ENCODE data around the gene SULT6B1.
A peak's percentile ranks its signal among the peaks of the same experiment; 100 is the strongest.
"Not testable (repeated sequence)": the region's sequence is repeated elsewhere in the genome, so short reads cannot be mapped to it uniquely, and the experiment has no call there.

The SULT6B1 gene, protein sequence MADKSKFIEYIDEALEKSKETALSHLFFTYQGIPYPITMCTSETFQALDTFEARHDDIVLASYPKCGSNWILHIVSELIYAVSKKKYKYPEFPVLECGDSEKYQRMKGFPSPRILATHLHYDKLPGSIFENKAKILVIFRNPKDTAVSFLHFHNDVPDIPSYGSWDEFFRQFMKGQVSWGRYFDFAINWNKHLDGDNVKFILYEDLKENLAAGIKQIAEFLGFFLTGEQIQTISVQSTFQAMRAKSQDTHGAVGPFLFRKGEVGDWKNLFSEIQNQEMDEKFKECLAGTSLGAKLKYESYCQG

DNA sequence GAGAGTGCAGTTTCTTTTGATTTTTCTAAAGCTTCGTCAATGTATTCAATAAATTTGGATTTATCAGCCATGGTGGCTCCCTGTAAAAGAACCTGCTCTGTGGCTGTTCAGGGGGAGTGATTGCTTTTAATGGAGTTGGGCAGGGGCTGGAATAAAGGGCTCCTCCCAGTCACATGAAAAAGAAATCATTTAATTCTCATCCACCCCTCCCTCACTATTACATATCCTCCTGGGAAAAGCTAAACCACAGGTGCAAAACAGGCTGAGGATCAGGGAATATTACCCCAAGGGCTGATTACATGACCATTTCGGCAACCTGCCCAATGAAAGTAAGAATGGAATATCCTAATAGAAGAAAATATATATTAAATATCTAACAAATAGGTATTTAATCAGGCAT is at the start of gene SULT6B1:
TSS of gene SULT6B1 (minus strand) at position 101 of the 400 bp plus-strand sequence. CDS start at position 71, 30 bp downstream.
- TF ChIP-seq, protein P1, sequence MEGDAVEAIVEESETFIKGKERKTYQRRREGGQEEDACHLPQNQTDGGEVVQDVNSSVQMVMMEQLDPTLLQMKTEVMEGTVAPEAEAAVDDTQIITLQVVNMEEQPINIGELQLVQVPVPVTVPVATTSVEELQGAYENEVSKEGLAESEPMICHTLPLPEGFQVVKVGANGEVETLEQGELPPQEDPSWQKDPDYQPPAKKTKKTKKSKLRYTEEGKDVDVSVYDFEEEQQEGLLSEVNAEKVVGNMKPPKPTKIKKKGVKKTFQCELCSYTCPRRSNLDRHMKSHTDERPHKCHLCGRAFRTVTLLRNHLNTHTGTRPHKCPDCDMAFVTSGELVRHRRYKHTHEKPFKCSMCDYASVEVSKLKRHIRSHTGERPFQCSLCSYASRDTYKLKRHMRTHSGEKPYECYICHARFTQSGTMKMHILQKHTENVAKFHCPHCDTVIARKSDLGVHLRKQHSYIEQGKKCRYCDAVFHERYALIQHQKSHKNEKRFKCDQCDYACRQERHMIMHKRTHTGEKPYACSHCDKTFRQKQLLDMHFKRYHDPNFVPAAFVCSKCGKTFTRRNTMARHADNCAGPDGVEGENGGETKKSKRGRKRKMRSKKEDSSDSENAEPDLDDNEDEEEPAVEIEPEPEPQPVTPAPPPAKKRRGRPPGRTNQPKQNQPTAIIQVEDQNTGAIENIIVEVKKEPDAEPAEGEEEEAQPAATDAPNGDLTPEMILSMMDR (IDR thresholded peaks at IDR 0.05; ENCODE audit: low read depth, low read length, missing control alignments), result no peak
- H3K4me3 ChIP-seq (replicated peaks; ENCODE audit: low read depth, low read length), result no peak within 1 kb of the TSS
- no peak for DNase-seq (ENCODE audit: extremely low read depth, low read depth)

DNA sequence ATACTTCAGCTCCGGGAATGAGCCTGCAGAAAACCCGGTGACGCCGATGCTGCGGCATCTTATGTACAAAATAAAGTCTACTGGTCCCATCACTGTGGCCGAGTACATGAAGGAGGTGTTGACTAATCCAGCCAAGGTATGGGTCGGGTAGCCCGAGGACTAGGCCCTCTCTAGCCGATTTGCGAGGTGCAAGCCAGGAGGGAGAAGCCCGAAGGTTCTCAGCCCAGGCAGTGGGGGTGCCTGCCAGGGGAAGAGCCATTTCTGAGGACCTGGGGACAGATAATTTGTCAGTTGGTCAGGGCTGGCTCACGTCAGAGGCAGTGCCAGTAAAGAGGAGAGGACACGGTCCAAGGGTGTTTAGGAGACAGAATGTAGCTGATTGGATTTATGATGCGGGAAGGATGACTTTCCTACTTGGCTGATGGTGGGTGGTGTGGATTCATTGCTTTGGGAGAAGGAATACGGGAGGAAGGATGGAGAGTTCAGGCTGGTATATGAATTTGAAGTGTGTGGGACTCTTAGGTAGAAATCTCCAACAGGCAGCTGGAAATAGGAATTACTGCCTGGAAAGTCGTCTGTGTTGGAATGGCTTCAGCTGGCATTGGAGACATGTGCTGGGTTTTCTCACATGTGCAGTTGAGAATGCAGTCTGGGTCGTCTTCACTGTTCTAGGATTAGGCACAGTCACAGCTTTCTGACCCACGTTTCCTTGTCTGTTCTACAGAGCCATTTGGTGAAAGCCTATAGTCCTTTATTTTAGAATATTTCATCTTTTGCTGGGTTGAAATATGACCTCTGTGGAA is 43.9 kb upstream of the SULT6B1 start:
- DNase-seq (ENCODE audit: extremely low read depth, low read depth), result no peak
- TF ChIP-seq, protein P1 (IDR thresholded peaks at IDR 0.05; ENCODE audit: low read depth, low read length, missing control alignments), result no peak
- peak overlapping the region; percentile 96 for H3K4me3 ChIP-seq (replicated peaks; ENCODE audit: low read depth, low read length)

DNA sequence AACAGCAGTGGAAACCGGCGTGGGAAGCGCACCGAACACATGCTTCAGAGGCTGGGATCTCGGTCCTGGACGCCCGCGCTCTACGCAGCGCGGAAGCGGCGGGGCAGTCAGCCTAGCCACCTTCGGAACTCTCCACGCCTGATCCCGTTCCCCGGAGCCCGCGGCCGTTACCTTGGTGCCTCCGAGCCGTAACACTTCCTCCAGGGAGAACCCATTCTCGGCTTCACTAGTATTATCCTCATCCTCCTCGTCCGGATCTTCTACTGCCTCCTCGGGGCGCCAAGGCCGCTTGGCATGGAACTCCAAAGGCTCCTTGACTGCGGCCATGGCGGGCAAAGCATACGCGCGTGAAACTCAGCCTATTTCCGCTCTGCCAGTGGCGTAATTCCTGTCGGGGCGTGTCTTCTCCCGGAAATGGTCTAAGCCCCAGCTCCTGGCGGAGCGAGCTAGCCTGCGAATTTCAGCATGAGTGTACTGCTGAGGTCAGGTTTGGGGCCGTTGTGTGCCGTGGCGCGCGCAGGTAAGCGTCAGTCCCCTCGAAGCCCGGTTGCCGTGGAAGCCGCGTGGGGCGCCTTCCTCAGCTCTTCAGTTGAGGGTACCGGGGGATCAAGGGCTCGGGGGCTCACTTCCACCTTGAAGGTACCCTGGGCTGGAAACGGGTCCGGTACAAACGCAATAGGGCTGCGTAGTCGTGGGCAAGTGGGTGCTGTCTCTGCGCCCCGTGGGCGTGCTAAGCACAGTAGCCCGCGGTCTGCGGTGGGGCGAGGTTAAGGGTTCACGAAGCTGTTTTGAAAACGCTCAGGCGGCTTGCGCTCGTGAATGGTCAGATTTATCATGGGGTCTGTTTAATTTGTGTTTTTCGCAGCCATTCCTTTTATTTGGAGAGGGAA is 43.0 kb upstream of the SULT6B1 start, which contains the start of the genes CEBPZ and NDUFAF7:
TSS of gene CEBPZ (minus strand) at position 356 of the 890 bp plus-strand sequence. CDS start at position 327, 29 bp downstream.
TSS of gene NDUFAF7 (plus strand) at position 418 of the 890 bp plus-strand sequence. CDS start at position 466, 48 bp downstream.
- DNase-seq (ENCODE audit: extremely low read depth, low read depth), result peak; percentile 81
- peak within 1 kb of the TSS; percentile 96 for H3K4me3 ChIP-seq (replicated peaks; ENCODE audit: low read depth, low read length)

DNA sequence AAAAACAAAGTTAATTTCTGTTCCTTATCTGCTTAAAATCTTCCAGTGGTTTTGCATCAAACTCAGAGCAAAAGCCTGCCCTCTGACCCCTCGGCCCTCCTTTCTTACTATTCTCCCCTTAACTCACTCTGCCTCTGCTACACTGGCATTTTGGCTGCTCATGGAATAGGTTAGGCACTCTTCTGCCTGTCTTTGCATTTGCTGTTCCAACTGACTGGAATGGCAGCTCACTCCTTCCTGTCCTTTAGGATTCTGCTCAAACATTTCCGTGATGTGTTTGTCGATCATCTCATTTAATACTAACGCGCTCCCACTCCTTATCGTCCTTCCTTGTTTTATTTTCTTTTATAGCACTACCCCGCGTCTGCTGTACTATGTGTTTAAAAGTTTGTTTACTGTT is 42.1 kb upstream of the SULT6B1 start:
- H3K4me3 ChIP-seq (replicated peaks; ENCODE audit: low read depth, low read length), result peak overlapping the region; percentile 96
- DNase-seq (ENCODE audit: extremely low read depth, low read depth), result no peak
- TF ChIP-seq, protein P1 (IDR thresholded peaks at IDR 0.05; ENCODE audit: low read depth, low read length, missing control alignments), result no peak

More for the DNA sequence above, 43.0 kb upstream of the SULT6B1 start, which contains the start of the genes CEBPZ and NDUFAF7:
- TF ChIP-seq, protein P1 (IDR thresholded peaks at IDR 0.05; ENCODE audit: low read depth, low read length, missing control alignments), result no peak

DNA sequence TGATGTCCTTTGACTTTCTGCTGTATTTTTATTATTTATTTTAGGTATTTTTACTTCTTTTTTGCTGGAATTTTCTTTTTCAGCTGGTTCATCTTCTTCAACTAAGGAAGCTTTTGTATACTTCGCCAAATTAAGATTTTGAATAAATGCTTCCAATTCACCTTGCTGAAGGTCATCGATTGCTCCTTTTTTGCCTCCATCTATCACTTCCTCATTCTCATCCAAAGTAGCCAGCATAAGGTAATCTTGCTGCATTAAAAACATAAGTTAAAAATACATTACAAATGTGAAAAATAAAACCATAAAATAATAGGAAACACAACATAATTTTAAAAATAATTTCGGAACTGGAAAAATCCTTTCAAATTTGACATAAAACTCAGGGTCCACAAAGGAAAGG is 40.3 kb upstream of the SULT6B1 start:
- TF ChIP-seq, protein P1 (IDR thresholded peaks at IDR 0.05; ENCODE audit: low read depth, low read length, missing control alignments), result no peak
- no peak for DNase-seq (ENCODE audit: extremely low read depth, low read depth)
- no peak overlapping the region for H3K4me3 ChIP-seq (replicated peaks; ENCODE audit: low read depth, low read length)

DNA sequence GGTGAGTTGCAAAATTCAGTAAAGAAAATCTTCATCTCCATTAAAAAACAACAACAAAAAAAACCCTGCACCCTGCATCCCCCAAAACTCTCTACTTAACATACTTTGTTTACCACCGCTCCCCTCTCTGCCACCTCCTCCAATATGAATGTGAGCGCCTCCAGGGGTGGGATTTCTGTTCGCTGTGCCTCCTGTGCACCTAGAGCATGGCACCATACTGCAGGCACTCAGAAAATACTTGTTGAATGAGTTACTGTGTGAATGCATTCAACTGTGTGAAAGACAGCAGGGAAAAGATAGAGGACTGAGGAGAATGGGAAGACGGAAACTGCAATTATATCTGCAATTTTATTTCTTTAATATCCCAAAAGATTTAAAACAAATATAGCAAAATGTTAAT is 38.4 kb upstream of the SULT6B1 start:
- TF ChIP-seq, protein P1 (IDR thresholded peaks at IDR 0.05; ENCODE audit: low read depth, low read length, missing control alignments), result no peak
- DNase-seq (ENCODE audit: extremely low read depth, low read depth), result no peak
- H3K4me3 ChIP-seq (replicated peaks; ENCODE audit: low read depth, low read length), result peak overlapping the region; percentile 25

DNA sequence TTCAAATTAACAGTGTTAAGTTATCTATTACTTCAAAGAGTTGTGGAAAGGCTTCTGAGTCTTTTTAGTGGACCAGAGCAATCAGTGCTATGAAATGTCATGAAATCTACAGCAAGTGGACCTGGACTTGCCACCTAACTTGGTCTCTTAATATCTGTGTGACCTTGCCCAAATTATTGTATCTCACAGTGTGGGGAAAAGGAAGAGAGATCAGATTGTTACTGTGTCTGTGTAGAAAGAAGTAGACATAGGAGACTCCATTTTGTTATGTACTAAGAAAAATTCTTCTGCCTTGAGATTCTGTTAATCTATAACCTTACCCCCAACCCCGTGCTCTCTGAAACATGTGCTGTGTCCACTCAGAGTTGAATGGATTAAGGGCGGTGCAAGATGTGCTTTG is 36.7 kb upstream of the SULT6B1 start:
- DNase-seq (ENCODE audit: extremely low read depth, low read depth); H3K4me3 ChIP-seq (replicated peaks; ENCODE audit: low read depth, low read length): not testable (repeated sequence)
